A673 (cell line): ENCODE results near the gene IRAG1. TPM values are rescaled to one million over a fixed set of nuclear protein-coding genes. Genes with fewer than 3 reads are reported as not detected.

ENCODE experiments used
- BruUV-seq: library from RNA; stranded (reverse); fragments of 400-500 nt; replicated peaks from 2 replicates; lab custom pipeline; 2021; lab: Mats Ljungman, UMichigan
- CTCF ChIA-PET: fragments of 300-600 bp; sonication (Branson Sonifier 250); formaldehyde crosslinking; loops from one replicate; lab custom pipeline; 2022; ENCODE audit warnings: antibody characterized with exemption; lab: Charles Lee
- POLR2A ChIA-PET: fragments of 300-600 bp; sonication (Branson Sonifier 250); formaldehyde crosslinking; loops from one replicate; lab custom pipeline; 2022; ENCODE audit warnings: antibody characterized with exemption; ENCODE audit not compliant: low non-redundant PET; lab: Charles Lee
- DNase-seq: peaks from one replicate; pipeline ENCODE4 v3.0.0-alpha.2; 2015; ENCODE audit warnings: low spot score
- H3K27ac ChIP-seq: fragments of 200-600 bp; sonication (generic); 2 replicates; pipeline ENCODE4 v1.5.1; 2016; ENCODE audit warnings: mixed run types, low read depth, mild to moderate bottlenecking, mixed read lengths, antibody characterized with exemption, low read length; ENCODE audit not compliant: poor library complexity, severe bottlenecking
- H3K27me3 ChIP-seq: fragments of 200-600 bp; sonication (generic); replicated peaks from 2 replicates; pipeline ENCODE4 v1.6.1; 2017; ENCODE audit warnings: mixed run types, low read depth, mild to moderate bottlenecking, mixed read lengths, antibody characterized with exemption, low read length; ENCODE audit not compliant: insufficient read depth, poor library complexity
- H3K36me3 ChIP-seq: fragments of 200-600 bp; sonication (generic); 2 replicates; pipeline ENCODE4 v1.6.1; 2016; ENCODE audit warnings: mixed run types, mild to moderate bottlenecking, mixed read lengths, antibody characterized with exemption, low read length; ENCODE audit not compliant: insufficient read depth, poor library complexity, severe bottlenecking
- H3K4me1 ChIP-seq: fragments of 200-600 bp; sonication (generic); 2 replicates; pipeline ENCODE4 v1.6.1; 2017; ENCODE audit warnings: mixed run types, mild to moderate bottlenecking, mixed read lengths, antibody characterized with exemption, low read length; ENCODE audit not compliant: insufficient read depth, poor library complexity, severe bottlenecking
- H3K4me3 ChIP-seq: fragments of 200-600 bp; sonication (generic); 2 replicates; pipeline ENCODE4 v1.5.1; 2016; ENCODE audit warnings: low read depth, mixed run types, mild to moderate bottlenecking, mixed read lengths, low read length; ENCODE audit not compliant: poor library complexity, severe bottlenecking
- H3K9me3 ChIP-seq: fragments of 200-600 bp; sonication (generic); 2 replicates; pipeline ENCODE4 v1.6.1; 2016; ENCODE audit warnings: mixed run types, low read depth, mild to moderate bottlenecking, mixed read lengths, antibody characterized with exemption, low read length; ENCODE audit not compliant: poor library complexity, severe bottlenecking
- CTCF ChIP-seq: fragments of 300-800, 200-600 bp; sonication (generic); conservative IDR thresholded peaks from 2 replicates; pipeline ENCODE4 v1.5.1; 2017; ENCODE audit warnings: low read depth, mild to moderate bottlenecking, antibody characterized with exemption, low read length, moderate library complexity, mixed read lengths
- EZH2 ChIP-seq: fragments of 200-600 bp; sonication (generic); IDR thresholded peaks from 2 replicates; pipeline ENCODE4 v1.6.1; 2017; ENCODE audit warnings: borderline replicate concordance, low read depth, mild to moderate bottlenecking, mixed read lengths, antibody characterized with exemption, low read length; ENCODE audit not compliant: poor library complexity, severe bottlenecking
- intact Hi-C: fragments of 100-400 bp; cut with micrococcal nuclease; formaldehyde crosslinking; loops from one replicate; pipeline ENCODE4 v1.10.0; 2022; ENCODE audit not compliant: unreplicated experiment
- total RNA-seq: library from RNA; stranded (reverse); gene quantifications from 2 replicates; pipeline ENCODE4 v1.2.3, GENCODE V29; 2021

Gene IRAG1
- total RNA-seq, 1 experiment from 2014 or later: 0.26 TPM

GRCh38 chr11:10735481-10736475, 42.2 kb upstream of the IRAG1 start:
- BruUV-seq: no TSS peak
- intact Hi-C loops: loop anchor here (1.0 to 10.0 kb wide), 10 partner anchors 111 to 977 kb away; partner anchors contain the start of gene ADM
- H3K4me1 ChIP-seq: peaks cover 22% of the 10 kb centered on the region
- H3K9me3 ChIP-seq: peaks cover 5% of the 10 kb centered on the region
- H3K27ac ChIP-seq: peak overlapping the region; percentile 77
- peak; percentile 96 for DNase-seq
- no peaks in the 10 kb centered on the region for H3K27me3 ChIP-seq
- POLR2A ChIA-PET: no interaction called here
- H3K4me3 ChIP-seq: peak overlapping the region; percentile 13
- peak; percentile 98 for TF ChIP-seq CTCF
- no peak for TF ChIP-seq EZH2
- CTCF ChIA-PET: interaction anchor here (0.6 to 1.0 kb wide), 4 partner anchors 8 to 330 kb away, joined by 3 to 10 read pairs (median 4); no protein-coding TSS in a partner anchor
- H3K36me3 ChIP-seq: no peaks in the 10 kb centered on the region

GRCh38 chr11:10731064-10731680, 37.6 kb upstream of the IRAG1 start:
- H3K4me3 ChIP-seq: no peak overlapping the region
- peaks cover 50% of the 10 kb centered on the region for H3K4me1 ChIP-seq
- CTCF ChIA-PET: no interaction called here
- no peak for DNase-seq
- no TSS peak for BruUV-seq
- POLR2A ChIA-PET: no interaction called here
- H3K27ac ChIP-seq: no peak overlapping the region
- no peaks in the 10 kb centered on the region for H3K27me3 ChIP-seq
- H3K9me3 ChIP-seq: peaks cover 5% of the 10 kb centered on the region
- intact Hi-C loops: loop anchor here (10.0 kb wide), 1 partner anchor 756 kb away; no protein-coding TSS in a partner anchor
- TF ChIP-seq CTCF (no peak), EZH2 (no peak)
- H3K36me3 ChIP-seq: no peaks in the 10 kb centered on the region

- POLR2A ChIA-PET: no interaction called here
- intact Hi-C loops: loop anchor here (10.0 kb wide), 1 partner anchor 755 kb away; no protein-coding TSS in a partner anchor
These were observed 36.6 kb upstream of the IRAG1 start for GRCh38 chr11:10730151-10730550.

More at GRCh38 chr11:10730151-10730550, 36.6 kb upstream of the IRAG1 start:
- Histone ChIP-seq H3K27ac (no peak overlapping the region), H3K36me3 (no peaks in the 10 kb centered on the region), H3K4me1 (peaks cover 41% of the 10 kb centered on the region), H3K9me3 (peaks cover 5% of the 10 kb centered on the region), H3K27me3 (no peaks in the 10 kb centered on the region), H3K4me3 (no peak overlapping the region)
- no peak for DNase-seq
- CTCF ChIA-PET: no interaction called here
- no peak for TF ChIP-seq CTCF
- no peak for TF ChIP-seq EZH2
- no TSS peak for BruUV-seq
